Natural killer cell (primary cell): Measurements from ENCODE around the gene HORMAD2. TPM values are rescaled to one million over a fixed set of nuclear protein-coding genes. Genes with fewer than 3 reads are reported as not detected.
A peak's percentile ranks its signal among the peaks of the same experiment; 100 is the strongest.
"Not testable (repeated sequence)": the region's sequence is repeated elsewhere in the genome, so short reads cannot be mapped to it uniquely, and the experiment has no call there.

Experiments
- ATAC-seq, 3 donors: fragments of 150-1000 bp in 2 of 3; fragments of 200-7000 bp in 1 of 3; cut with Tn5 transposase; 1 replicate in 1 of 3; 2 replicates in 2 of 3; pipeline ENCODE4 v1.10.0; 2021; ENCODE audit warnings: mild to moderate bottlenecking in 2 of 3, moderate library complexity in 2 of 3
- DNase-seq, 2 donors: peaks; one replicate each; pipeline versions ENCODE4 v3.0.0 to v3.0.0-alpha.2; 2013 to 2021; ENCODE audit warnings: mixed read lengths in 1 of 2
- H3K27ac ChIP-seq: one replicate; pipeline ENCODE4 v1.5.1; 2013; ENCODE audit warnings: mild to moderate bottlenecking, low read length
- H3K27me3 ChIP-seq: one replicate; pipeline ENCODE4 v1.6.1; 2013; ENCODE audit warnings: low read length; ENCODE audit not compliant: control insufficient read depth, insufficient read depth
- H3K36me3 ChIP-seq: one replicate; pipeline ENCODE4 v1.6.1; 2013; ENCODE audit warnings: low read length; ENCODE audit not compliant: control insufficient read depth, insufficient read depth
- H3K4me1 ChIP-seq: one replicate; pipeline ENCODE4 v1.6.1; 2013; ENCODE audit warnings: low read length; ENCODE audit not compliant: control insufficient read depth, insufficient read depth
- H3K4me3 ChIP-seq: one replicate; pipeline ENCODE4 v1.5.1; 2013; ENCODE audit warnings: low read length
- H3K9me3 ChIP-seq: one replicate; pipeline ENCODE4 v1.6.1; 2013; ENCODE audit warnings: low read length; ENCODE audit not compliant: control insufficient read depth, insufficient read depth
- H3K27ac Mint-ChIP-seq, 2 donors: one replicate each; pipeline ENCODE4 v1.8.0; 2022; ENCODE audit warnings: mild to moderate bottlenecking in 2 of 2, mixed read lengths in 2 of 2, moderate library complexity in 1 of 2
- H3K27me3 Mint-ChIP-seq, 2 donors: one replicate each; pipeline ENCODE4 v1.8.0; 2022; ENCODE audit warnings: low read depth in 2 of 2, mixed read lengths in 2 of 2
- H3K36me3 Mint-ChIP-seq: one replicate; pipeline ENCODE4 v1.8.0; 2022; ENCODE audit warnings: mixed read lengths
- H3K4me1 Mint-ChIP-seq, 2 donors: one replicate each; pipeline ENCODE4 v1.8.0; 2022; ENCODE audit warnings: mixed read lengths in 2 of 2
- H3K4me3 Mint-ChIP-seq: one replicate; pipeline ENCODE4 v1.8.0; 2022; ENCODE audit warnings: mild to moderate bottlenecking, moderate library complexity, mixed read lengths
- H3K9me3 Mint-ChIP-seq, 2 donors: one replicate each; pipeline ENCODE4 v1.8.0; 2022; ENCODE audit warnings: mixed read lengths in 2 of 2
- WGBS: methylation state at CpG from one replicate; pipeline ENCODE4 v1.1.7; 2013; ENCODE audit warnings: missing lambda C conversion rate; ENCODE audit not compliant: insufficient coverage; 5-methylcytosine and 5-hydroxymethylcytosine counted together
- intact Hi-C: fragments of 100-400 bp; cut with micrococcal nuclease; formaldehyde crosslinking; loops from one replicate; pipeline ENCODE4 v1.14.2; 2022
- total RNA-seq, 4 donors: library from RNA; stranded (reverse); fragments of 120-200 nt in 1 of 4; gene quantifications; one replicate each; pipeline versions ENCODE4 v1.2.3 to v1.2.4, GENCODE V29; 2013 to 2022
- TF ChIP-seq, protein P1 (sequence below): fragments of 200-600 bp; IDR thresholded peaks from one replicate; pipeline ENCODE4 v1.8.0; 2022; ENCODE audit warnings: antibody characterized with exemption

The HORMAD2 gene
- total RNA-seq, 3 donors from 2014 or later (not counting 1 experiment from before 2014, with no cell fraction given) = not detected

DNA sequence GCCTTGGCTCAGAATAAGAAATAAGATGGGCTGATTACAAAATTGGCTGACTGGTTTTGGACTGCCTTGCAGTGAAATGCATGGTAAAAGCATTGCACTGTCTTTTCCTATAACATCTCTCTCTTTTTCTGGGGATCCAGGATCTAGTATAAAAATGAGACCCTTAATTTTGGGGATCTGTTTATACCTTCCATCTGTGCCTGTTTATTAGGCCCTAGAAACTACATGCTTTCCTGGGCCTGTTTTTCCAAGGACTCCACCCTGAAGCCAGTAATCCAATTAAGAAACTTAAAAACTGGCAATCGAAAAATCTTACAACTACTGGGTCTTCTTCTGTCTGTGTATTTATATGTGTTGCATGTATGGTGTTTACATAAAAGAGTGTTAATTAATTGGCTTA lies 14.5 kb downstream of the HORMAD2 start:
- WGBS = no CpG with 5 or more reads among the region's 1 CpG
- no peaks in the 10 kb centered on the region for H3K9me3 Mint-ChIP-seq
- ATAC-seq (no peak), DNase-seq (no peak)
- no peaks in the 10 kb centered on the region for H3K36me3 ChIP-seq
- no peak overlapping the region for H3K27ac Mint-ChIP-seq
- intact Hi-C loops = no loop called here
- H3K4me3 Mint-ChIP-seq = no peak overlapping the region
- H3K27ac ChIP-seq = no peak overlapping the region
- H3K9me3 ChIP-seq = no peaks in the 10 kb centered on the region
- TF ChIP-seq, protein P1, sequence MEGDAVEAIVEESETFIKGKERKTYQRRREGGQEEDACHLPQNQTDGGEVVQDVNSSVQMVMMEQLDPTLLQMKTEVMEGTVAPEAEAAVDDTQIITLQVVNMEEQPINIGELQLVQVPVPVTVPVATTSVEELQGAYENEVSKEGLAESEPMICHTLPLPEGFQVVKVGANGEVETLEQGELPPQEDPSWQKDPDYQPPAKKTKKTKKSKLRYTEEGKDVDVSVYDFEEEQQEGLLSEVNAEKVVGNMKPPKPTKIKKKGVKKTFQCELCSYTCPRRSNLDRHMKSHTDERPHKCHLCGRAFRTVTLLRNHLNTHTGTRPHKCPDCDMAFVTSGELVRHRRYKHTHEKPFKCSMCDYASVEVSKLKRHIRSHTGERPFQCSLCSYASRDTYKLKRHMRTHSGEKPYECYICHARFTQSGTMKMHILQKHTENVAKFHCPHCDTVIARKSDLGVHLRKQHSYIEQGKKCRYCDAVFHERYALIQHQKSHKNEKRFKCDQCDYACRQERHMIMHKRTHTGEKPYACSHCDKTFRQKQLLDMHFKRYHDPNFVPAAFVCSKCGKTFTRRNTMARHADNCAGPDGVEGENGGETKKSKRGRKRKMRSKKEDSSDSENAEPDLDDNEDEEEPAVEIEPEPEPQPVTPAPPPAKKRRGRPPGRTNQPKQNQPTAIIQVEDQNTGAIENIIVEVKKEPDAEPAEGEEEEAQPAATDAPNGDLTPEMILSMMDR = no peak
- peaks cover 7% of the 10 kb centered on the region for H3K27me3 ChIP-seq
- H3K36me3 Mint-ChIP-seq = no peaks in the 10 kb centered on the region
- H3K4me1 ChIP-seq = no peaks in the 10 kb centered on the region
- H3K4me3 ChIP-seq = no peak overlapping the region
- no peaks in the 10 kb centered on the region for H3K4me1 Mint-ChIP-seq
- H3K27me3 Mint-ChIP-seq = peaks cover 14 to 22% of the 10 kb centered on the region in 2 donors

DNA sequence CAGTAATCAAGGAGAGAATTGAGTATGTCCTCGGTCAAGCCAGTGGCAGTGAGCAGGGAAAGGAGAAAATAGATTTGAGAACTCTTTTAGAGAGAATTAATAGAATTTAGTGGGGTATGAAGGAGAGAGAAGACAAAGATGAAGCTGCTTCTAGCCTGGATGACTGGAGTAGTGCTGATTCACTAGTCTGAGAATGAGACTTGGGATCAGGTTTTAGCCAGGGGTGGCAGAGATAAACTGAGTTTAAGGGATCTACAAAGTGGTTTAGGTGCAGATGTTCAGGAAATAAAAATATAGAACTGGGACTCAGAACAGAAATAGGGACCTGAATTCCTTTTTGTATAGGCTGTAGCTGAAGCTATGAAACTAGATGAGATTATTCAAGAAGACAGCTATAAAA lies 17.6 kb downstream of the HORMAD2 start:
- no peaks in the 10 kb centered on the region for H3K9me3 Mint-ChIP-seq
- no peaks in the 10 kb centered on the region for H3K9me3 ChIP-seq
- no peak overlapping the region for H3K4me3 Mint-ChIP-seq
- no peaks in the 10 kb centered on the region for H3K4me1 ChIP-seq
- WGBS = 79% methylated on average over 1 of the region's 1 CpG
- intact Hi-C loops = no loop called here
- no peak for DNase-seq
- no peaks in the 10 kb centered on the region for H3K36me3 ChIP-seq
- no peak overlapping the region for H3K27ac ChIP-seq
- TF ChIP-seq, protein P1 = no peak
- no peak for ATAC-seq
- no peaks in the 10 kb centered on the region for H3K36me3 Mint-ChIP-seq
- peaks cover 0 to 5% of the 10 kb centered on the region in 2 donors for H3K4me1 Mint-ChIP-seq
- H3K4me3 ChIP-seq = no peak overlapping the region
- H3K27me3 ChIP-seq = peaks cover 5% of the 10 kb centered on the region
- peaks cover 3 to 8% of the 10 kb centered on the region in 2 donors for H3K27me3 Mint-ChIP-seq
- no peak overlapping the region for H3K27ac Mint-ChIP-seq

DNA sequence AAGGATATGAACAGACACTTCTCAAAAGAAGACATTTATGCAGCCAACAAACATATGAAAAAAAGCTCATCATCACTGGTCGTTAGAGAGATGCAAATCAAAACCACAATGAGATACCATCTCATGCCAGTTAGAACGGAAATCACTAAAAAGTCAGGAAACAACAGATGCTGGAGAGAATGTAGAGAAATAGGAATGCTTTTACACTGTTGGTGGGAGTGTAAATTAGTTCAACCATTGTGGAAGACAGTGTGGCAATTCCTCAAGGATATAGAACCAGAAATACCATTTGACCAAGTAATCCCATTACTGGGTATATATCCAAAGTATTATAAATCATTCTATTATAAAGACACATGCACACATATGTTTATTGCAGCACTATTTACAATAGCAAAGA lies 20.5 kb downstream of the HORMAD2 start:
- H3K27me3 Mint-ChIP-seq, H3K9me3 ChIP-seq, H3K4me3 Mint-ChIP-seq, H3K4me3 ChIP-seq, H3K4me1 Mint-ChIP-seq, H3K9me3 Mint-ChIP-seq, H3K4me1 ChIP-seq, ATAC-seq, H3K36me3 ChIP-seq, H3K27ac ChIP-seq, H3K36me3 Mint-ChIP-seq, H3K27ac Mint-ChIP-seq, DNase-seq, H3K27me3 ChIP-seq: not testable (repeated sequence)
- no CpG with 5 or more reads among the region's 2 CpGs for WGBS
- intact Hi-C loops = loop anchor here (10.0 kb wide), 1 partner anchor 384 kb away; no protein-coding TSS in a partner anchor

DNA sequence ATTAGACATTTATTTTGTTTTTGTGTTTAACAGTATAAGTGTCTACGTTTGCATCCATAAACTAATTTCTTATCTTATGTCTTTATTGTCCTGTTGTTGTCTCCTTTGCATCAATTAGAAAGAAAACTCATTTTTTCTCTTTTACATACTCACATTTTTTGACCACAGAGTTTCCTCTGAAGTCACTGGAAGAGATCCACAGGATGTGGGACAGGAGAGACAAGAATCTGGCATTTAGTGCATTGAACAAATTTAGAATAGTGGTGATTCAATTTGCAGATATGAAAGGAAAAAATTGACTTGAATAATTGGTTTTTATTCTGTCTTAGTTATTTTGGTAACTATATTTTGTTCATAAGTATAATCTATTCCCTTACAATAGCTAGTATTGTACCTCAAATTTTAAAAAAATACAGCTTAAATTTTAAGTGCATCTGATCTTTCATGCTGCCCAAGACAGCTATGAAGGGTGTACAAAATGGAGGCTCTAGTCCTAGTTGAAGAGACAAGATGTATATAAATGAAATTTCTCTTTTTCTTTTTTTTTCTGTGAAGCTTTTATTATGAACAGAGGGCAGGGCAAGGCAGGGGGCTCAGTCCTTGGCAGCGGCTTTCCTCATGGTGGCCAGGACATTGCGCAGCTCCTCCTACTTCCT lies 24.4 kb downstream of the HORMAD2 start:
- 82% methylated on average over 2 of the region's 3 CpGs for WGBS
- intact Hi-C loops = loop anchor here (10.0 kb wide), 1 partner anchor 380 kb away; no protein-coding TSS in a partner anchor
- Histone ChIP-seq H3K4me1 (peaks cover 3% of the 10 kb centered on the region), H3K27me3 (no peaks in the 10 kb centered on the region), H3K27ac (no peak overlapping the region), H3K4me3 (no peak overlapping the region), H3K9me3 (no peaks in the 10 kb centered on the region), H3K36me3 (no peaks in the 10 kb centered on the region)
- peak in 1 of 2 donors; percentile 44 for DNase-seq
- H3K4me1 Mint-ChIP-seq = peaks cover 0 to 5% of the 10 kb centered on the region in 2 donors
- TF ChIP-seq, protein P1 = no peak
- no peak overlapping the region for H3K4me3 Mint-ChIP-seq
- no peaks in the 10 kb centered on the region for H3K9me3 Mint-ChIP-seq
- no peak for ATAC-seq
- no peak overlapping the region for H3K27ac Mint-ChIP-seq
- peaks cover 0 to 6% of the 10 kb centered on the region in 2 donors for H3K27me3 Mint-ChIP-seq
- no peaks in the 10 kb centered on the region for H3K36me3 Mint-ChIP-seq
